Loucy (cell line): ENCODE results near the gene LCK.

Source experiments
- CTCF ChIP-seq: fragments of 200-600 bp; sonication (generic); conservative IDR thresholded peaks from 2 replicates; pipeline ENCODE4 v1.5.1; 2014; ENCODE audit warnings: mild to moderate bottlenecking, antibody characterized with exemption, low read length
- EZH2phosphoT487 ChIP-seq: fragments of 200-600 bp; IDR thresholded peaks from 2 replicates; pipeline ENCODE4 v1.6.1; 2018; ENCODE audit warnings: antibody characterized with exemption, mild to moderate bottlenecking, moderate library complexity, borderline replicate concordance

GRCh38 chr1:32263744-32264143, 12.7 kb downstream of the LCK start:
- TF ChIP-seq CTCF (no peak), EZH2phosphoT487 (no peak)
